Esophagus squamous epithelium (tissue), 5 donors: ENCODE data around the gene FOXP1. TPM values are rescaled to one million over a fixed set of nuclear protein-coding genes. Genes with fewer than 3 reads are reported as not detected.
A peak's percentile ranks its signal among the peaks of the same experiment; 100 is the strongest.

Experiments
- DNase-seq: peaks from one replicate; lab custom pipeline; 2025; lab: John Stamatoyannopoulos, UW
- H3K27ac ChIP-seq, 4 donors: fragments of 200-600 bp; sonication (generic); one replicate each; pipeline ENCODE4 v1.5.1; 2016 to 2019; ENCODE audit warnings: mild to moderate bottlenecking in 1 of 4
- H3K27me3 ChIP-seq, 4 donors: fragments of 200-600 bp; sonication (generic); 1 replicate in 3 of 4; 2 replicates in 1 of 4; pipeline versions ENCODE4 v1.5.1 to v1.6.0; 2017 to 2021; ENCODE audit warnings: antibody characterized with exemption in 1 of 4
- H3K36me3 ChIP-seq, 3 donors: fragments of 200-600 bp; sonication (generic); one replicate each; pipeline ENCODE4 v1.5.1; 2016 to 2019
- H3K4me1 ChIP-seq, 3 donors: fragments of 200-600 bp; sonication (generic); one replicate each; pipeline ENCODE4 v1.5.1; 2017 to 2019
- H3K4me3 ChIP-seq, 4 donors: fragments of 200-600 bp; sonication (generic); 1 replicate in 3 of 4; 2 replicates in 1 of 4; pipeline ENCODE4 v1.5.1; 2016 to 2019; ENCODE audit warnings: mild to moderate bottlenecking in 2 of 4, moderate library complexity in 1 of 4
- H3K9me3 ChIP-seq, 3 donors: fragments of 200-600 bp; sonication (generic); one replicate each; pipeline ENCODE4 v1.5.1; 2016 to 2019
- CTCF ChIP-seq, 6 experiments: fragments of 450-650 bp in 4 of 6; fragments of 200-600 bp in 2 of 6; sonication (generic) in 2 of 6; IDR thresholded peaks; one replicate each; pipeline ENCODE4 v1.5.1; 2016 to 2019; ENCODE audit warnings: antibody characterized with exemption in 6 of 6, mild to moderate bottlenecking in 4 of 6, moderate library complexity in 4 of 6
- POLR2A ChIP-seq, 4 donors: fragments of 450-650 bp; IDR thresholded peaks; one replicate each; pipeline ENCODE4 v1.6.1; 2017; ENCODE audit warnings: antibody characterized with exemption in 4 of 4, mild to moderate bottlenecking in 4 of 4, moderate library complexity in 3 of 4
- WGBS, 2 donors: methylation state at CpG; one replicate each; pipeline ENCODE4 v1.1.5; 2018; 5-methylcytosine and 5-hydroxymethylcytosine counted together
- intact Hi-C: fragments of 100-400 bp; cut with DNase I; formaldehyde crosslinking; loops from one replicate; pipeline ENCODE4 v1.15.0; 2022
- total RNA-seq, 4 donors: library from RNA; depleted of rRNA; stranded (reverse); fragments of >200 nt; gene quantifications; one replicate each; pipeline ENCODE4 v1.1.0, GENCODE V29; 2016
- donor health status: DM: yes; HTN: yes; CAD: no.

FOXP1 gene
- total RNA-seq, 4 donors from 2014 or later: 49.1 to 124 (median 61.1) TPM

GRCh38 chr3:71307991-71308697 lies 275.4 kb downstream of the FOXP1 start:
- no peaks in the 10 kb centered on the region for H3K36me3 ChIP-seq
- TF ChIP-seq CTCF (IDR thresholded peaks at IDR 0.05) (no peak), POLR2A (IDR thresholded peaks at IDR 0.05) (no peak)
- WGBS, 2 donors: 79 to 84% methylated on average over 17 of the region's 17 CpGs
- no peaks in the 10 kb centered on the region for H3K9me3 ChIP-seq
- H3K4me3 ChIP-seq: no peak overlapping the region
- H3K27ac ChIP-seq: peak overlapping the region in 2 of 4 donors; percentile 10 to 16
- no peak for DNase-seq
- H3K4me1 ChIP-seq: peaks cover 8 to 54% (median 15%) of the 10 kb centered on the region in 3 donors
- H3K27me3 ChIP-seq: no peaks in the 10 kb centered on the region
- intact Hi-C loops: no loop called here

GRCh38 chr3:71305231-71306206 lies 278.0 kb downstream of the FOXP1 start:
- WGBS, 2 donors: 29 to 30% methylated on average over 18 to 21 of the region's 21 CpGs
- H3K27me3 ChIP-seq: no peaks in the 10 kb centered on the region
- H3K9me3 ChIP-seq: no peaks in the 10 kb centered on the region
- peak overlapping the region in 3 of 4 donors; percentile 31 to 53 (median 32) for H3K4me3 ChIP-seq
- peak overlapping the region; percentile 50 to 69 (median 63) for H3K27ac ChIP-seq
- H3K36me3 ChIP-seq: no peaks in the 10 kb centered on the region
- H3K4me1 ChIP-seq: peaks cover 5 to 42% (median 8%) of the 10 kb centered on the region in 3 donors
- DNase-seq: no peak
- intact Hi-C loops: no loop called here
- no peak for TF ChIP-seq POLR2A (IDR thresholded peaks at IDR 0.05)
- no peak for TF ChIP-seq CTCF (IDR thresholded peaks at IDR 0.05)

DNA sequence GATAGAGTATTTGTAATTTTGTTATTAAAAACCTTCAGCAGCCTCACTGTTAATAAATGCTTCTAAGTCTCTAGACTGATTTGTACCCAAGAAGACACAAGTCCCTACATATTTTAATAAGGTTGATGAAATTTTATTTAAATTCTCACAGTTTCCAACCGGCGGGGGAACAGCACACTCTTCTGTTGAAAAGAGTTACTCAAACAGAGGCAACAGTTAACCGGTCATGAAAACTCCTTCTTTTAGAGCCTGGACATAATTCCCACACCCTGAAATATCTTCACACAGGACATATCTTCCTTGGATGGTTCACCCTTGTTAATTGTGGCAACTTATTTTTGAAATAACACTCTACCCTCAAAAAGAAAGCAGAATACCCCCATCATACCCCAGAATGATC lies 278.8 kb downstream of the FOXP1 start:
- Histone ChIP-seq H3K4me3 (peak overlapping the region in 1 of 4 donors; percentile 53), H3K27me3 (no peaks in the 10 kb centered on the region), H3K27ac (peak overlapping the region; percentile 50 to 69 (median 63)), H3K36me3 (no peaks in the 10 kb centered on the region), H3K4me1 (peaks cover 2 to 34% (median 8%) of the 10 kb centered on the region in 3 donors), H3K9me3 (no peaks in the 10 kb centered on the region)
- TF ChIP-seq CTCF (IDR thresholded peaks at IDR 0.05) (peak in 4 of 6 experiments; percentile 15 to 37 (median 26)), POLR2A (IDR thresholded peaks at IDR 0.05) (no peak)
- DNase-seq: no peak
- intact Hi-C loops: no loop called here
- 37 to 61% methylated on average over 3 of the region's 3 CpGs for WGBS, 2 donors

- Histone ChIP-seq H3K27ac (peak overlapping the region in 3 of 4 donors; percentile 63 to 69 (median 63)), H3K36me3 (no peaks in the 10 kb centered on the region), H3K9me3 (no peaks in the 10 kb centered on the region), H3K27me3 (no peaks in the 10 kb centered on the region), H3K4me3 (peak overlapping the region in 1 of 4 donors; percentile 12), H3K4me1 (peaks cover 2 to 29% (median 8%) of the 10 kb centered on the region in 3 donors)
- TF ChIP-seq CTCF (IDR thresholded peaks at IDR 0.05): no peak
- no peak for TF ChIP-seq POLR2A (IDR thresholded peaks at IDR 0.05)
- DNase-seq: no peak
- 57 to 68% methylated on average over 3 of the region's 3 CpGs for WGBS, 2 donors
- intact Hi-C loops: no loop called here
Measured at GRCh38 chr3:71304247-71304646, 279.3 kb downstream of the FOXP1 start.
